T-helper 1 cell treated with Interleukin-12 subunit alpha and Interleukin-12 subunit beta and Interleukin-4 antibody, amounts not matched to agents 30 μg/mL and 1 μg/mL, for 36 hours (primary cell): ENCODE measurements around the gene WDR5B.

Source experiments
- H3K27ac Mint-ChIP-seq: one replicate; pipeline ENCODE4 v1.8.0; 2021; ENCODE audit warnings: mild to moderate bottlenecking, mixed read lengths
- H3K27me3 Mint-ChIP-seq: one replicate; pipeline ENCODE4 v1.8.0; 2021; ENCODE audit warnings: low read depth, mixed read lengths
- H3K36me3 Mint-ChIP-seq: one replicate; pipeline ENCODE4 v1.8.0; 2021; ENCODE audit warnings: low read depth, mixed read lengths
- H3K4me1 Mint-ChIP-seq: one replicate; pipeline ENCODE4 v1.8.0; 2021; ENCODE audit warnings: low read depth, mixed read lengths
- H3K4me3 Mint-ChIP-seq: one replicate; pipeline ENCODE4 v1.8.0; 2021; ENCODE audit warnings: mild to moderate bottlenecking, moderate library complexity, mixed read lengths
- H3K9me3 Mint-ChIP-seq: one replicate; pipeline ENCODE4 v1.8.0; 2021; ENCODE audit warnings: mixed read lengths

The WDR5B gene

GRCh38 chr3:122427857-122428471 is 12.1 kb upstream of the WDR5B start:
- H3K36me3 Mint-ChIP-seq: peaks cover 50% of the 10 kb centered on the region
- H3K27ac Mint-ChIP-seq: peak overlapping the region; percentile 7
- no peak overlapping the region for H3K4me3 Mint-ChIP-seq
- no peaks in the 10 kb centered on the region for H3K27me3 Mint-ChIP-seq
- no peaks in the 10 kb centered on the region for H3K9me3 Mint-ChIP-seq
- H3K4me1 Mint-ChIP-seq: peaks cover 6% of the 10 kb centered on the region

DNA sequence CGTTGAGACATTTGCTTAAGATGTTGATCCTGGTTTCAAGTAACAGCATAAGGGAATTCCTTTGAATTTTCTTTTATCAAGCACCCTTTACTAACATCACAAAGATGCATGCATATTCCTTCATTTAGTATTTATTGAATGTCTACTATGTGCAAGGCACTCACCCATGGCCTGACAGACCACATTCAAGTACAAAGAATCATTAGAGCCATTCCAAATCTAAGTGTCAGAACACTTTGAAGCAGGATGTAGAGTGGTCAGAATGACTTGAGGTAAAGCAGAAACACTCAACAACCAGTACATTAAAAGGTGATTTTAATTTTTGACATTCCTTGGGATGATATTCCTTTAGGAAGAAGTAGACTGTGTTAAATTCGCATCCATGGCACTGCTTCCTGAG is 6.0 kb upstream of the WDR5B start:
- Mint-ChIP-seq H3K4me1 (peaks cover 7% of the 10 kb centered on the region), H3K27ac (no peak overlapping the region), H3K36me3 (peaks cover 29% of the 10 kb centered on the region), H3K27me3 (no peaks in the 10 kb centered on the region), H3K4me3 (no peak overlapping the region), H3K9me3 (no peaks in the 10 kb centered on the region)

- H3K9me3 Mint-ChIP-seq: no peaks in the 10 kb centered on the region
- peaks cover 12% of the 10 kb centered on the region for H3K4me1 Mint-ChIP-seq
- H3K4me3 Mint-ChIP-seq: no peak overlapping the region
- no peak overlapping the region for H3K27ac Mint-ChIP-seq
- H3K36me3 Mint-ChIP-seq: peaks cover 29% of the 10 kb centered on the region
- no peaks in the 10 kb centered on the region for H3K27me3 Mint-ChIP-seq
Measured at GRCh38 chr3:122421101-122421500, 5.2 kb upstream of the WDR5B start.

DNA sequence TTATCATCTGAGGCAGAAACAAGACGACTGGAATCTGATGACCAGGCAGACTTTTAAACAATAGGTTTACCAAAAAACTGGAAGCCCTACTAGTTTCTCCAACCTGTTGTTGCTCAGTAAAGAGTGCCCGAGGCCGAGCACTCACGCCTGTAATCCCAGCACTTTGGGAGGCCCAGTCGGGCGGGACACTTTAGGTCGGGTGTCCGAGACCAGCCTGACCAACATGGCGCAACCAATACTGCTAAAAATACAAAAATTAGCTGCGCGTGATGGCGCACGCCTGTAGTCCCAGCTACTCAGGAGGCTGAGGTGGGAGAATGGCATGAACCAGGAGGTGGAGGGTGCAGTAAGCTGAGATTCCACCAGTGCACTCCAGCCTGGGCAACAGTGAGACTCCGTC is 1.1 kb upstream of the WDR5B start:
- peak overlapping the region; percentile 98 for H3K4me3 Mint-ChIP-seq
- peaks cover 29% of the 10 kb centered on the region for H3K36me3 Mint-ChIP-seq
- peaks cover 34% of the 10 kb centered on the region for H3K4me1 Mint-ChIP-seq

DNA sequence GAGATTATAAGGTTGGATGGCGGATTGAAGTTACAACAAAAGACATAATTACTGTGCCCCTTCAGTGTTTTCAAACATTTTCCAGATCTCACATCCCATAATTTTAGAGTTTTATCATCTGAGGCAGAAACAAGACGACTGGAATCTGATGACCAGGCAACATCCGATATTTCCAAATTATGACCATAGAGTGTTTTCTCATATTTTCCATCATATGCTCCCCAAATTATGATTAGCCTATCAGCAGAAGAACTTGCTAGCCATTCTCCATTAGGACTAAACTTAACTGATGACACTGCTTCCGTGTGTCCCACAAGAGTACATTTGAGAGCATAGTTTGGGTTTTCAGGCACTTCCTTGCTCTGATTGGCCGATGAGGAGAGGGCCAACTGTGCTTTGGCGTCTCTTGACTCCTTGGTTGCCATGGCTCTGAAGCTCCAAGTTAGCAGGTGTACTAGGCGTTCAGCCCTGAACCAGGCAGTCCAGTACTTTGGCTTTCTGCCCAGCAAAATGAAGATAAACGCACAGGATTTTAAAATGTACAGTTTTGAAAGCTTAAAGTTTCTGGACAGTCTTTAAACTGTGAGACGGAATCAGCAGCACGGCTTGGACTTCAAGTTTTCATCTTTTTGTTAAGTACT is 638 bp downstream of the WDR5B start:
- Mint-ChIP-seq H3K4me1 (peaks cover 34% of the 10 kb centered on the region), H3K27me3 (no peaks in the 10 kb centered on the region), H3K4me3 (peak overlapping the region; percentile 98), H3K27ac (peak overlapping the region; percentile 100), H3K9me3 (no peaks in the 10 kb centered on the region), H3K36me3 (peaks cover 27% of the 10 kb centered on the region)

More for the DNA sequence above, 1.1 kb upstream of the WDR5B start:
- Mint-ChIP-seq H3K27me3 (no peaks in the 10 kb centered on the region), H3K27ac (peak overlapping the region; percentile 100), H3K9me3 (no peaks in the 10 kb centered on the region)

DNA sequence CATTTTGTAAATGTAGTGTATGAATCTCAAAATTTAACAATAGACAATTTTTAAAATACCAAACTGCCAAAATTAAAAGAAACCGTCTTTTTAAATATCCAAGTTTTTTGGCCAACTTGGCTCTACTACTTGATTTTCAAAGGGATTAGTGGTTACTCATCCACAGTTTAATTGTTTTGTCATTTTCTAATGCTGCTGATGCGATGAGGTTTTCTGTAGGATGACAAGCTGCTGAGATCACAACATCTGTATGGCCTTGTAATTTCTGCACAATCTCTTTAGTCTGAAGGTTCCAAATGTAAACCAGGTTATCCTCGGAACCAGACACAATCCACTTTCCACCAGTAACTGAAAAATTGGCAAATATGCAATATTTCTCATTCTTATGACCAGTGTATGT is 1.5 kb downstream of the WDR5B start:
- Mint-ChIP-seq H3K36me3 (peaks cover 28% of the 10 kb centered on the region), H3K4me1 (peaks cover 34% of the 10 kb centered on the region), H3K27ac (peak overlapping the region; percentile 100), H3K27me3 (no peaks in the 10 kb centered on the region), H3K9me3 (no peaks in the 10 kb centered on the region), H3K4me3 (peak overlapping the region; percentile 98)

GRCh38 chr3:122410639-122411038 is 5.2 kb downstream of the WDR5B start:
- H3K4me1 Mint-ChIP-seq: peaks cover 23% of the 10 kb centered on the region
- peaks cover 43% of the 10 kb centered on the region for H3K36me3 Mint-ChIP-seq
- H3K27ac Mint-ChIP-seq: no peak overlapping the region
- no peak overlapping the region for H3K4me3 Mint-ChIP-seq
- H3K9me3 Mint-ChIP-seq: no peaks in the 10 kb centered on the region
- no peaks in the 10 kb centered on the region for H3K27me3 Mint-ChIP-seq

DNA sequence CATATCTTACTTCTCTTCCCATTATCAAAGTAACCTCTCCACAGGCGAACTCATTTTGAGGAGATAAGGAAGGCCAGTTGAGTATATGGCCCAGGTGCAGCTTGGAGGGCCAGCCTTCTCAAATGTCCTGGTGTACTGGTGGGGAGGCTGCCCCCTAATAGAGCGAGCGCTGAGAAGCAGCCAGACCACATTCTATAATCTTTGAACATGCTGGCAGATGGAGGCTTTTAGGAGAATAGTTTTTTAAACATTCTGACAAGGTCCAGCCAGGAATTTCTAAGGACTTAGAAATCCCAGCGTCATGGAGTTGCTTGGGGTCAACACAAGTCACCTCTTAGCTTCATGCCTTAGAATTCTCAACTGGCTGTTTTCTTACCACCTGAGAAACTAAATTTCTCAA is 5.8 kb downstream of the WDR5B start:
- H3K27ac Mint-ChIP-seq: no peak overlapping the region
- no peak overlapping the region for H3K4me3 Mint-ChIP-seq
- H3K36me3 Mint-ChIP-seq: peaks cover 41% of the 10 kb centered on the region
- no peaks in the 10 kb centered on the region for H3K27me3 Mint-ChIP-seq
- peaks cover 20% of the 10 kb centered on the region for H3K4me1 Mint-ChIP-seq
- H3K9me3 Mint-ChIP-seq: no peaks in the 10 kb centered on the region

DNA sequence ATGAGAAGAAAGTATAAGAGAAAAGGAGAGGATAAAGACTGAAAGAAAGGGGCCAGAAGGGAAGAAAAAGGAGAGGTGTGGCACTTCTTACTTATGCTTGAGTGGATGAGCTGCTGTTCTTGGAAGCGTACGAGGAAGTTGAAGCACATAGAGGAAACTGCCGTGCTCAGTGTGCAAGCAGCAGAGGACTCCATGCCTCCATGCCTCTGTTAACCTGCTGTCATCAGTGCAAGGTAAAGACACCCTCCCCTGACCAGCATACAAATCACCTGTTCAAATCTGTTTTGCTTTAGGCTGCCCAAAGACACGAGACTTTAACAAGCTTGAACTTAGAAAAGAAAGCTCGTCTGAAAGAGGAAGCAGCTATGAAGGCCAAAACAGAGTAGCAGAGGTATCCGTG is 6.4 kb downstream of the WDR5B start:
- H3K27ac Mint-ChIP-seq: peak overlapping the region; percentile 3
- H3K4me1 Mint-ChIP-seq: peaks cover 14% of the 10 kb centered on the region
- no peak overlapping the region for H3K4me3 Mint-ChIP-seq
- H3K9me3 Mint-ChIP-seq: no peaks in the 10 kb centered on the region
- H3K36me3 Mint-ChIP-seq: peaks cover 39% of the 10 kb centered on the region
- H3K27me3 Mint-ChIP-seq: no peaks in the 10 kb centered on the region

DNA sequence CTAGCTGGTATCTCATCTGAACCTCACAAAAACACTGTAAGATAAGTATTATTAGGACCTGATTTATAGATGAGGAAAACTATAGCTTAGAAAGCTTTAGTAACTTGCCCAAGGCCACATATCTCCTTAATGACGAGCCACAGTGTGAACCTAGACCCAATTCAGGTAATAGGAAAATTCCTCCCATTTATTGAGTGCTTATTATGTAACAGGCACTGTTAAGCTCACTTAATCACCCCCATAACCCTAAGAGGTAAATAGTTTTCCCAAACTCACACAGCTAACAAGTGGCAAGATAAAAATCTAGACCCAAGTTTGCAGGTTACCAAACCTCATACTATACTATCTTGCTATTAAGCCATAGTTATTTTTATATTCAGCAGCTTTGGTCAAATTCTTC is 7.9 kb downstream of the WDR5B start:
- no peak overlapping the region for H3K27ac Mint-ChIP-seq
- no peak overlapping the region for H3K4me3 Mint-ChIP-seq
- H3K36me3 Mint-ChIP-seq: peaks cover 43% of the 10 kb centered on the region
- H3K27me3 Mint-ChIP-seq: no peaks in the 10 kb centered on the region
- peaks cover 10% of the 10 kb centered on the region for H3K4me1 Mint-ChIP-seq
- H3K9me3 Mint-ChIP-seq: no peaks in the 10 kb centered on the region

DNA sequence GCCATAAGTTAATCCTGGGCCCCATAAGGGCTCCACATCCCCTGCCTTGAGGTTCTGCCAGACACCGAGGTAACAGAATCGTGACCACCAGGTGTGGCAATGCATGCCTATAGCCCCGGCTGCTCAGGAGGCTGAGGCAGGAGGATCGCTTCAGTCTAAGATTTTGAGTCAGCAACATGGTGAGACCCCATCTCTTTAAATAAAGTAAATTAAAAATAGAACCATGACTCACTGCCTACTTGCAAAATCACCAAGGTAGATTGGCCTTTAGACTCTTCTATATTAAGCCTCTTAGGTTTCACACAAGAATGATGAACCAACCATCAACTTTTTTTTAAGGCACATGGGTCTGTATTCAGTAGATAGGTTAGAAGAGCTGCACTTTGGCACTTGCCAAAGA is 9.7 kb downstream of the WDR5B start:
- Mint-ChIP-seq H3K27me3 (no peaks in the 10 kb centered on the region), H3K9me3 (no peaks in the 10 kb centered on the region), H3K4me1 (peaks cover 3% of the 10 kb centered on the region), H3K4me3 (no peak overlapping the region), H3K27ac (no peak overlapping the region), H3K36me3 (peaks cover 38% of the 10 kb centered on the region)

- H3K27ac Mint-ChIP-seq: no peak overlapping the region
- no peaks in the 10 kb centered on the region for H3K9me3 Mint-ChIP-seq
- H3K4me3 Mint-ChIP-seq: no peak overlapping the region
- H3K27me3 Mint-ChIP-seq: no peaks in the 10 kb centered on the region
- H3K4me1 Mint-ChIP-seq: peaks cover 4% of the 10 kb centered on the region
- peaks cover 35% of the 10 kb centered on the region for H3K36me3 Mint-ChIP-seq
Measured at GRCh38 chr3:122405015-122405414, 10.8 kb downstream of the WDR5B start.

GRCh38 chr3:122403489-122403888 is 12.4 kb downstream of the WDR5B start:
- Mint-ChIP-seq H3K27me3 (no peaks in the 10 kb centered on the region), H3K27ac (no peak overlapping the region), H3K36me3 (peaks cover 33% of the 10 kb centered on the region), H3K9me3 (no peaks in the 10 kb centered on the region), H3K4me1 (peaks cover 4% of the 10 kb centered on the region), H3K4me3 (no peak overlapping the region)

DNA sequence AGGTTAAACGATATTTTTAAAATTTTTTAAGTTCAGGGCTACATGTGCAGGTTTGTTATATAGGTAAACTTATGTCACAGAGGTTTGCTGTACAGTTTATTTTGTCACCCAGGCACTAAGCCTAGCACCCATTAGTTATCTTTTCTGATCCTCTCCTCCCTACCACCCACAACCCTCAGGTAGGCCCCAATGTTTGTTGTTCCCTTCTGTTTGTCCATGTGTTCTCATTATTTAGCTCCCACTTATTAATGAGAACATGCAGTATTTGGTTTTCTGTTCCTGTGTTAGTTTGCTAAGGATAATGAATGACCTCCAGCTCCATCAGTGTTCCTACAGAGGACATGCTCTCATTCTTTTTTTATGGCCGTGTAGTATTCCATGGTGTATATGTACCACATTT is 16.9 kb downstream of the WDR5B start:
- Mint-ChIP-seq H3K36me3 (peaks cover 20% of the 10 kb centered on the region), H3K27ac (no peak overlapping the region), H3K9me3 (no peaks in the 10 kb centered on the region), H3K4me3 (no peak overlapping the region), H3K4me1 (peaks cover 14% of the 10 kb centered on the region), H3K27me3 (no peaks in the 10 kb centered on the region)

GRCh38 chr3:122397201-122397600 is 18.7 kb downstream of the WDR5B start:
- Mint-ChIP-seq H3K27me3 (no peaks in the 10 kb centered on the region), H3K4me1 (peaks cover 16% of the 10 kb centered on the region), H3K9me3 (no peaks in the 10 kb centered on the region), H3K27ac (no peak overlapping the region), H3K4me3 (no peak overlapping the region), H3K36me3 (peaks cover 18% of the 10 kb centered on the region)
